ENCODE data around the gene VILL. TPM values are rescaled to one million over a fixed set of nuclear protein-coding genes. Genes with fewer than 3 reads are reported as not detected.

Gene VILL
- total and polyA plus RNA-seq, 2 of the 8 experiments (the other 6 are each of a cell fraction or from before 2014, with no cell fraction given) = 4.1 to 4.2 TPM

DNA sequence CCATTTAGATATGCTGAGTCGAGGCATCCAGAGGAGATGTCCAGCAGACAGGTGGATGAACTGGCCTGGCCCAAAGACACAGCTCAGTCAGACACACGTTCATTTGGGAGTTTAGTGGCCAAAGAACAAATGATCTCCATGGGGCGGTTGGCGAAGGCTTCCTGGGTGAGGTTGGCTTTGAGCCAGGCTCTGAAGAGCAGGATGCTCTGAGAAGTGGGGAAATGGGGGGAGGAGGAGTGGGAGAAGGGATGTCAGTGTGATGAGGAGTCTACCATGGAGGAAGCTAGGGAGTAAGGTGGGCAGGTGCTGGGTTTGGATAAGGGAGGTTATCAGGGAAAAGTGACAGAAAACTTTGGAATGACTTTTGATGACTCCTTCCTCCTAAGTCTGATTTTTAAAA lies 47.5 kb upstream of the VILL start:
- no peaks in the 10 kb centered on the region; the same call in 1 of the 2 replicates for H3K79me1 ChIP-seq (ENCODE audit: low read depth, low read length)
- H3K27me3 ChIP-seq (replicated peaks in 1 of 4; ENCODE audit: control insufficient read depth in 3 of 4, extremely low read depth in 1 of 4, insufficient read depth in 3 of 4, low read length in 3 of 4) = no peaks in the 10 kb centered on the region
- H4K5ac ChIP-seq (ENCODE audit: insufficient read length, low read depth, low read length) = no peak overlapping the region
- H3K23ac ChIP-seq (ENCODE audit: insufficient read length) = no peak overlapping the region
- FAIRE-seq (no peak), DNase-seq (ENCODE audit: low read depth in 1 of 2, low spot score in 2 of 2) (no peak)
- no peak for TF ChIP-seq EGR1 (IDR thresholded peaks at IDR 0.05; ENCODE audit: borderline replicate concordance, low read depth, low read length)
- TF ChIP-seq SIN3A (conservative IDR thresholded peaks at IDR 0.05 in 1 of 2, IDR thresholded peaks at IDR 0.05 in 1 of 2; ENCODE audit: low read depth in 1 of 2, low read length in 2 of 2) = no peak
- TF ChIP-seq ZNF274 (IDR thresholded peaks at IDR 0.05; ENCODE audit: borderline replicate concordance, extremely low read depth, low read length) = no peak
- no peak for TF ChIP-seq E2F6 (IDR thresholded peaks at IDR 0.05)
- TF ChIP-seq SUZ12 (IDR thresholded peaks at IDR 0.05; ENCODE audit: low read length) = no peak
- no peak overlapping the region for H3K18ac ChIP-seq (ENCODE audit: extremely low read depth, low read length)
- H3K9ac ChIP-seq (replicated peaks in 1 of 4; ENCODE audit: extremely low read depth in 1 of 4, low read depth in 3 of 4, low read length in 3 of 4) = no peak overlapping the region
- H4K8ac ChIP-seq (ENCODE audit: extremely low read depth, insufficient read depth, low read length) = no peak overlapping the region
- peaks cover 0 to 3% of the 10 kb centered on the region in 2 experiments for H4K20me1 ChIP-seq (replicated peaks in 1 of 2; ENCODE audit: control insufficient read depth in 1 of 2, insufficient read depth in 2 of 2, low read length in 2 of 2)
- no peak overlapping the region for H2BK120ac ChIP-seq (replicated peaks; ENCODE audit: low read depth, low read length)
- no peak overlapping the region for H4K91ac ChIP-seq (replicated peaks; ENCODE audit: insufficient read length, low read length)
- H3K23me2 ChIP-seq (ENCODE audit: low read depth, low read length) = no peaks in the 10 kb centered on the region
- H3K4me2 ChIP-seq (ENCODE audit: insufficient read depth in 1 of 2, low read depth in 2 of 2, low read length in 2 of 2) = no peak overlapping the region
- no peak overlapping the region for H3K14ac ChIP-seq (ENCODE audit: insufficient read length)
- H3K4me3 ChIP-seq (ENCODE audit: extremely low read depth in 1 of 4, insufficient read depth in 2 of 4, low read depth in 3 of 4, low read length in 4 of 4) = no peak overlapping the region
- no peak overlapping the region for H2BK12ac ChIP-seq (ENCODE audit: low read depth, low read length)
- H3K9me3 ChIP-seq (ENCODE audit: insufficient read depth in 2 of 2, low read depth in 1 of 2, low read length in 1 of 2) = no peaks in the 10 kb centered on the region
- peaks cover 0 to 6% (median 2%) of the 10 kb centered on the region in 4 experiments; a peak in 3 of 7 replicates for H3K4me1 ChIP-seq (replicated peaks in 1 of 4; ENCODE audit: control insufficient read depth in 3 of 4, insufficient read depth in 4 of 4, low read length in 3 of 4)
- no peak overlapping the region for H3K56ac ChIP-seq (replicated peaks; ENCODE audit: insufficient read length, low read depth, low read length)
- no peak overlapping the region for H2BK20ac ChIP-seq (ENCODE audit: low read length)
- H3K27ac ChIP-seq (ENCODE audit: low read depth, low read length) = no peak overlapping the region
- no peaks in the 10 kb centered on the region for H3K36me3 ChIP-seq (ENCODE audit: control insufficient read depth in 2 of 4, insufficient read depth in 4 of 4, low read length in 3 of 4)
- H2BK5ac ChIP-seq (ENCODE audit: low read depth, low read length) = no peak overlapping the region
- no peak overlapping the region for H2AK5ac ChIP-seq (ENCODE audit: low read depth, low read length)
- ChIA-PET POLR2A (ENCODE audit: partially characterized antibody) (no interaction called here), CTCF (ENCODE audit: partially characterized antibody) (interaction anchor here (0.9 to 4.4 kb wide), 4 partner anchors 12 to 61 kb away, joined by 3 to 23 read pairs (median 4); no protein-coding TSS in a partner anchor)
- H2AFZ ChIP-seq (ENCODE audit: low read length) = no peak overlapping the region
- no peaks in the 10 kb centered on the region for H3K79me2 ChIP-seq (ENCODE audit: control insufficient read depth in 1 of 2, insufficient read depth in 2 of 2, low read length in 2 of 2)
- H3K4ac ChIP-seq (replicated peaks; ENCODE audit: insufficient read length, low read depth, low read length) = no peak overlapping the region
- no peak overlapping the region for H2BK15ac ChIP-seq (ENCODE audit: low read length)
- 86% methylated on average over 4 of the region's 4 CpGs; no CpG with 5 or more reads in 1 of the 2 experiments for WGBS, 2 experiments (ENCODE audit: extremely low coverage in 1 of 2, insufficient coverage in 1 of 2, insufficient read length in 1 of 2, insufficient replicate concordance in 2 of 2, low coverage in 1 of 2, low lambda C conversion rate in 2 of 2, missing lambda C conversion rate in 1 of 2)
